GM18520 (cell line): Measurements from ENCODE around the gene KRTAP2-2.
"Not testable (repeated sequence)": the region's sequence is repeated elsewhere in the genome, so short reads cannot be mapped to it uniquely, and the experiment has no call there.

Experiments used
- ATAC-seq: cut with Tn5 transposase; IDR thresholded peaks from one replicate; pipeline ENCODE4 v1.9.1; 2021; ENCODE audit not compliant: unreplicated experiment

The KRTAP2-2 gene, protein sequence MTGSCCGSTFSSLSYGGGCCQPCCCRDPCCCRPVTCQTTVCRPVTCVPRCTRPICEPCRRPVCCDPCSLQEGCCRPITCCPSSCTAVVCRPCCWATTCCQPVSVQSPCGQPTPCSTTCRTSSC

DNA sequence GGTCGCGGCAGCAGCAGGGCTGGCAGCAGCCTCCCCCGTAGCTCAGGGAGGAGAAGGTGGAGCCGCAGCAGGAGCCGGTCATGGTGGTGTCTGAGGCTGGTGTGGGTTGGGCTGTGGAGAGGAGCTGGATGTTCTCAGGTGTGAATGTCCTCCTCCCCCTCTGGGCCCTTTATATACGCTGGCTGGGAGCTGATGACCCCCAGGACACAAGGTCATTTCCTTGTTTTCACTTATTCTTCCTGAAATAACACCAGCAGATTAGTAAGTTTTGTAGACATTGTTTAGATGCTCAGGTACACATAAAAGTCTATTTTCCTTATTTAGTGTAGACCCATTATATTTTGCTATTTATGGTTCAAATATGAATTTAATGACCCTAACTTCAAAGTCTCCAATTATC, at the start of gene KRTAP2-2:
Gene KRTAP2-2, minus strand, starts transcription at position 101 of the 400 bp plus-strand sequence. Its CDS starts 19 bp downstream, at position 82.
- ATAC-seq: not testable (repeated sequence)

DNA sequence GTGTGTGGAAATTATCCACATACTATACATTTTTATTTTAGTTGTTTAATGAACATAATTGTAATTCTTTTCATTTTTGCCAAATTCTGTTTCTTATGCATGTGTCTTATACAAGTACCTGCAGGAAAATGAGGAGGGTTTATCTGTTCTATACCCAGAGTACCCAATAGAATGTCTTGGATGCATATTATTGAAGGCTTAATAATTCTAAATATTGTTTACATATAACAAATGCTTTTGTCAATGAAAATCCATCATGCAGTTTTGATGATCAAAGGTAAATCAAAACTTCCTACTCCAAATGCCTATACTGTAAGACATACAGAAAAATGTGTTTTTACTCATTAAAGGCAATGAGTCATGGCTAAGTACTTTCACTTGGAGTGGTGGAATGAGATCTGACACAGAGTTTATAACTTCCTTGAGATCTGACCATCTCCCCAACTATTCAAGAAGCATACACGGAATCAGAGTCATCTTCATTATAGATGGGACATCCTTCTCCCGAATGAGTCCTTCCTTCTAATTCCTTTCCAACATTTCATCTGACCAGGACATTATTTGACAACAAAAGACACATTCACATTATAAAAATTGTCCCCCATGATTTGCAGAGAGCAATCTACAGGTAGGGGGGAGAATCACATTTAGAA, 49.5 kb upstream of the KRTAP2-2 start:
- ATAC-seq: not testable (repeated sequence)

DNA sequence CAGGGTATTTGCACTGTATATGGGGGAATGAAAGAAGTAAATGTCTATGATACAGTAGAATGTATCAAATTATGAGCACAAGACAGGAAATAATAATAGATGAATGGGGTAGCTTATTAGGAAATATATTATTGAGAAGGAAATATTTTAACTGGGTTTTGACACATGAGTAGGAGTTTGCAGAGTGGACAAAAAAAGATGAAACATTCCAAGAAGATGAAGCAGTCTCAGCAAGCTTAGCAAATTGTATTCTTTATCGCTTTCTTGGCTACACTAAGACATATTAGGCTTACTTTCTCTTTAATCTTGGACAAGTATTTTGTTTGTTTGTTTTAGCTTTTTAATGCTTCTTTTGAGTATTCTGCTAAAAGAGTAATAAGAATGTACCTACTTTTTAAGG, 48.9 kb upstream of the KRTAP2-2 start:
- ATAC-seq: no peak

DNA sequence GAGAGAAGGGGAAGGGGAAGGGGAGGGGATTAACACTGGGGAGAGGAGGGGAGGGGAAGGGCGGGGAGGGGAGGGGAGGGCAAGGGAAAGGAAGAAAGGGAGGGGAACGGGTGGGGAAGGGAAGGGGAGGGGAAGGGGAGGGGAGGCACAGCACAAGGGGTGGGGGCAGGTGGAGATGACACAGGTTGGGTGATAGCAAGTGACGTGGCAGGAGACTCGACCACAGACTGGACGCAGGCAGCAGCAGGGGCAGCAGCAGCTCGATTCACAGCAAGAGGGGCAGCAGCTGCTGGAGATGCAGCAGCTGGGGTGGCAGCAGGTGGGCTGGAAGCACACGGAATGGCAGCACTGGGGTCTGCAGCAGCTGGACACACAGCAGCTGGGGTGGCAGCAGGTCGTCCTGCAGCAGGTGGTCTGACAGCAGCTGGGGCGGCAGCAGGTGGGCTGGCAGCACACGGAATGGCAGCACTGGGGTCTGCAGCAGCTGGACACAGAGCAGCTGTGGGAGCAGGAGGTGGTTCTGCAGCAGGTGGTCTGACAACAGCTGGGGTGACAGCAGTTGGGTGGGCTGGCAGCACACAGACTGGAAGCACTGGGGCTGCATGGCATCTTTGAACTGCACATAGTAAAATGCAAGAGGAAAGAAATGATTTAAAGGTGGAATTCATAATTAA, 46.7 kb upstream of the KRTAP2-2 start, which contains the start of gene KRTAP4-16:
Gene KRTAP4-16, minus strand, starts transcription at position 624 of the 674 bp plus-strand sequence. Its CDS starts 0 bp downstream, at position 624.
- no peak for ATAC-seq

DNA sequence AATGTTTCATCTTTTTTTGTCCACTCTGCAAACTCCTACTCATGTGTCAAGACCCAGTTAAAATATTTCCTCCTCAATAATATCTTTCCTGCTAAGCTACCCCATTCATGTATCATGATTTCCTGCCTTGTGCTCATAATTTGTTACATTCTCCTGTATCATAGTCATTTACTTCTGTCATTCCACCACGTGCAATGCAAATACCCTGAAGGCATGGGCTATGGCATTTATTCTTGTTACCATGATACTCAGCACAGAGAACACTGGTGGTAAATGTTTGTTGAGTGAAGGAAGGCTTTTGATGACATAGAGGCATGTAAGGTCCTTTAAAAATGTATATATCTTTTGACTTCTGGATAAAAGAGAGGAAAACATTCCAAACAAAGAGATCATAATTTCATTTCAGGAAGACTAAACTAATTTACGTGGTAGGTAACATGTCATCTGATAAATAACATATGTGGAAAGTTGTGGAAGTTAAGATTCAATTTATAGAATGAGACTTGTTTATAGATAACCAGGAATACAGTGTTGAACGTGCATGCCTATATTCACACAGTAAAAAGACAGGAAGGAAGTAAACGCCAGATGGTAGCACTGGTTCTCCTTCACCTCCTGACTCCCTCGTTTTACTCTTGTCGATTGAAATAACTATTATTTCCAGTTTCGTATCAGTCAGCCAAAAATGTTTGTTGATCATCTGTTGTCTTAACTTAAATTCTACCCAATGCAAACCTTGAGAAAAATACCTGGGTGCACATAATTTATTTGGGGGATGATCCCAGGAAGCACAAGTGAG, 44.9 kb upstream of the KRTAP2-2 start:
- ATAC-seq: not testable (repeated sequence)

DNA sequence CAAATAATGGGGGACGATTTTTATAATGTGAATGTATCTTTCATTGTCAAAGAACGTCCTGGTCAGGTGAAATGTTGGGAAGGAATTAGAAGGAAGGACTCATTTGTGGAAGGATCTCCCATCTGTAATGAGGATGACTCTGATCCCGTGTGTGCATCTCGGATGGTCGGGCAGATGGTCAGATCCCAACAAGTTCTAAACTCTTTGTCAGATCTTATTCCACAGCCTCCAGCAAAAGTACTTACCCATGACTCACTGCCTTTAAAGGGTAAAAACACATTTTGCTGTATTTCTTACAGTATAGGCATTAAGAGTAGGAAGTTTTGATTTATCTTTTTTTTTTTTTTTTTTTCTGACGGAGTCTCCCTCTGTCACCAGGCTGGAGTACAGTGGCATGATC, 43.5 kb upstream of the KRTAP2-2 start:
- ATAC-seq: no peak

DNA sequence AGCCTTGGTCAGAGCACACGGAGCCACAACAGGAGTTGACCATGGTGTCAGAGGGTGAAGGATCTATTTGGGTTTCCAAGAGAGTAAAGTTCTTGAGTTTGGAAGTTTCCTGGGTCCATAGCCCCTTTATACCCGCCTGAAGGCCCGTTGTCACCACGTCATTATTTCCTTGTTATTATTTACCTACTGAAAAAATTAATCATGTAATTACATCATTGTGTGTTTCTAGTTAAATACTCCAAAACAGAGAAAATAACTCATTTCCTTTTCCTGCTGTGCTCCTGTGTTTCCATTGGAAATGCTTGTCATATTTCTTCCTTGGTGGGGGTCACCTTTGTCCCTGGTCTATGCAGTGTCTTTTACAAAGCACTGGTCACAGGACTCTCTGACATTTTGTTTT, 43.0 kb upstream of the KRTAP2-2 start, which contains the start of gene KRTAP4-8:
Gene KRTAP4-8, minus strand, starts transcription at position 101 of the 400 bp plus-strand sequence. Its CDS starts 58 bp downstream, at position 43.
- no peak for ATAC-seq

DNA sequence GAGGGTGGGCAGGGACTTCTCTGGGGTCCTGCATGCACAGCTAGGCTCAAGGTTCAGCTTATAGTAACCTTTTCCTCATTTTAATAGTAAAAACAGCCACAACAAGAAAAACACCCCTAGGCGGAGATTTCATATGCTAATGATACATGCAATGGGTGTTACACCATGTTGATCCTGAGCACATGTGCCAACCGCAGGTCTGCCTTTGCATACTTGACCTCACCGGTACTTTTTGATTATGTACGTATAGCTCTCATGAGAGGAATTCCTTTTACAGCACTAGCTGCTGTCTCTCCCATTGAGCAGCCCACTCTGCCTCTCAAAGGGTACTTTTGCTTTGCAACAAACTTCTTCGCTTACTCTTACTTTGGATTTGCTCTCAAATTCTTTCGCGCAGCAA, 41.0 kb upstream of the KRTAP2-2 start:
- ATAC-seq: no peak

DNA sequence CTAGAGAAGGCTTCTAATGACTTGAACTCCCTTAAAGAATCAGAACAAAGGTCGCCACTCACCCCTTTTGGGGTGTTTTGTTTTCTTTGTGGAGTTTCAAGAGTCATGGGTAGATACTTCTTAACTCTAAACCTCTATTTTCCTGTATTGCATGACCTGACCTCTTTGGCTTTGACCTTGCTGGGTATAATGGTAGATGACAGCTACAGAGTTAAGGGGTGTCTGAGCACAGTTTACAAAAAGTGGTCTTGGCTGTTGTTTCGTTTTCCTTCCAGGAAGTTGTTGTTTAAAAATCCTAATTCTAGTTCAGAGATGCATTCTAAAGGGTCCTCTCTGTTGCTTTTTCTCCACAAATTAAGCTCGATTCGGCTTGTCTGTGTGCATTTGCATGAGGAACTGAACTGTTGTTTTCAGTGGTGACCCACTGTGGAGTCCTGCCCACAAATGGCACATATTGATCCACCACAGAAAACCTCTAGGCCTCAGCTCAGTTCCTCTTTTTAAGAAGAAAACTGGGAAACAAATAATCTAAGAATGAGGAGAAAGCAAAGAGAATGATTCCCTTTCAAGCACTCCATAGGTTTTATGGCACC, 33.8 kb upstream of the KRTAP2-2 start:
- not testable (repeated sequence) for ATAC-seq

DNA sequence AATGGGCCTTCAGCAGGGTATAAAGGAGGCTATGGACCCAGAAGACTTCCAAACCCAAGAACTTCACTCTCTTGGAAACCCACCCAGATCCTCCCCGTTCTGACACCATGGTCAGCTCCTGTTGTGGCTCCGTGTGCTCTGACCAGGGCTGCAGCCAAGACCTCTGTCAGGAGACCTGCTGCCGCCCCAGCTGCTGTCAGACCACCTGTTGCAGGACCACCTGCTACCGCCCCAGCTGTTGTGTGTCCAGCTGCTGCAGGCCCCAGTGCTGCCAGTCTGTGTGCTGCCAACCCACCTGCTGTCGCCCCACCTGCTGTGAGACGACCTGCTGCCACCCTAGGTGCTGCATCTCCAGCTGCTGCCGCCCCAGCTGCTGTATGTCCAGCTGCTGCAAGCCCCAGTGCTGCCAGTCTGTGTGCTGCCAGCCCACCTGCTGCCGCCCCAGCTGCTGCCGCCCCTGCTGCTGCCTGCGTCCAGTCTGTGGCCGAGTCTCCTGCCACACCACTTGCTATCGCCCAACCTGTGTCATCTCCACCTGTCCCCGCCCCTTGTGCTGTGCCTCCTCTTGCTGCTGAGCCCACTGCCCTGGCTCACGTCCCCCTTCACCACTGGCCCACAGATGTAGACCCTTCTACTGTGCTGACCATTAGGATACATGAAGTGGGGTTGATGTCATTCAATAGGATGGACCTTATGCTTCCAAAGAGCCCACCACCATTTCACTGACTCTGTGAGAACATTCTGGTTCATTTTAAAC, 29.2 kb upstream of the KRTAP2-2 start, which contains the start of gene KRTAP4-7:
Gene KRTAP4-7, plus strand, starts transcription at position 51 of the 757 bp plus-strand sequence. Its CDS starts 57 bp downstream, at position 108.
- ATAC-seq: not testable (repeated sequence)

DNA sequence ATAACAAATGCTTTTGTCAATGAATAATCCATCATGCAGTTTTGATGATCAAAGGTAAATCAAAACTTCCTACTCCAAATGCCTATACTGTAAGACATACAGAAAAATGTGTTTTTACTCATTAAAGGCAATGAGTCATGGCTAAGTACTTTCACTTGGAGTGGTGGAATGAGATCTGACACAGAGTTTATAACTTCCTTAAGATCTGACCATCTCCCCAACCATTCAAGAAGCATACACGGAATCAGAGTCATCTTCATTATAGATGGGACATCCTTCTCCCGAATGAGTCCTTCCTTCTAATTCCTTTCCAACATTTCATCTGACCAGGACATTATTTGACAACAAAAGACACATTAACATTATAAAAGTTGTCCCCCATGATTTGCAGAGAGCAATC, 28.4 kb upstream of the KRTAP2-2 start:
- ATAC-seq: not testable (repeated sequence)

DNA sequence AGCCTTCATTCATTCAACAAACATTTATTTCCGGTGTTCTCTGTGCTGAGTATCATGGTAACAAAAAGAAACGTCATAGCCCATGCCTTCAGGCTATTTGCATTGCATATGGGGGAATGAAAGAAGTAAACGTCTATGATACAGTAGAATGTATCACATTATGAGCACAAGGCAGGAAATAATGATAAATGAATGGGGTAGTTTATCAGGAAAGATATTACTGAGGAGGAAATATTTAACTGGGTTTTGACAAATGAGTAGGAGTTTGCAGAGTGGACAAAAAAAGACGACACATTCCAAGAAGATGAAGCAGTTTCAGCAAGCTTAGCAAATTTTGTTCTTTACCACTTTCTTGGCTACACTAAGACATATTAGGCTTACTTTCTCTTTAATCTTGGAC, 27.6 kb upstream of the KRTAP2-2 start:
- ATAC-seq: no peak

DNA sequence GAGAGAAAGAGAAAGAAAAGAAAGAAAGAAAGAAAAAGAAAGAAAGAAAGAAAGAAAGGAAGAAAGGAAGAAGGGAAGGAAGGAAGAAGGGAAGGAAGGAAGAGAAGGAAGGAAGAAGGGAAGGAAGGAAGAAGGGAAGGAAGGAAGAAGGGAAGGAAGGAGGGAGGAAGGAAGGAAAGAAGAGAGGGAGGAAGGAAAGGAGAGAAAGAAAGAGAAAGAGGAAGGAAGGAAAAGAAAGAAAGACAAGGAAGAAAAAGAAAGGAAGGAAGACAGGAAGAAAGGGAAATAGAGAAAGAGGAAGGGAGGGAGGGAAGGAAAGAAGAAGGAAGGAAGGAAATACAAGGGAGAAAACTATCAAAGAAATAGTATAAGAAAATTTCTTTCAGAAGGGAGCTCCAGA, 21.8 kb upstream of the KRTAP2-2 start:
- no peak for ATAC-seq

DNA sequence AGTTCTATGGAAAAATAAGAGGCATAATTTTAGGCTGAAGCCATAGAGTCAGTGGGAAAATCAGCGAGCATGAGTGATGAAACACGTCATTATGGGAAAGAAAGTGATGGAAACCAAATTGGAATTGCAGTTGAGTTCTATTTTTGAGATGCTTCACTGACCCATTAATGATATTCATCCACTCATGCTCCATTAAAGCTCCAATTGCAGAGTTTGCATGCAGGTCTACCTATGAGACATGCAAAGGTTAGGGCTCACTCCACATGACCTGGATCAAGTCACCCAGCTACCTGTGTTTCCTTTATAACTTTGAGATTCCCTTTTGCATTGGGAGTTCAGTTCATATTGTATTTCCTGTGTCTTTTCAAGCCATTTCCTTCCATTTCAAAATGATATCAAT, 18.6 kb upstream of the KRTAP2-2 start:
- no peak for ATAC-seq

DNA sequence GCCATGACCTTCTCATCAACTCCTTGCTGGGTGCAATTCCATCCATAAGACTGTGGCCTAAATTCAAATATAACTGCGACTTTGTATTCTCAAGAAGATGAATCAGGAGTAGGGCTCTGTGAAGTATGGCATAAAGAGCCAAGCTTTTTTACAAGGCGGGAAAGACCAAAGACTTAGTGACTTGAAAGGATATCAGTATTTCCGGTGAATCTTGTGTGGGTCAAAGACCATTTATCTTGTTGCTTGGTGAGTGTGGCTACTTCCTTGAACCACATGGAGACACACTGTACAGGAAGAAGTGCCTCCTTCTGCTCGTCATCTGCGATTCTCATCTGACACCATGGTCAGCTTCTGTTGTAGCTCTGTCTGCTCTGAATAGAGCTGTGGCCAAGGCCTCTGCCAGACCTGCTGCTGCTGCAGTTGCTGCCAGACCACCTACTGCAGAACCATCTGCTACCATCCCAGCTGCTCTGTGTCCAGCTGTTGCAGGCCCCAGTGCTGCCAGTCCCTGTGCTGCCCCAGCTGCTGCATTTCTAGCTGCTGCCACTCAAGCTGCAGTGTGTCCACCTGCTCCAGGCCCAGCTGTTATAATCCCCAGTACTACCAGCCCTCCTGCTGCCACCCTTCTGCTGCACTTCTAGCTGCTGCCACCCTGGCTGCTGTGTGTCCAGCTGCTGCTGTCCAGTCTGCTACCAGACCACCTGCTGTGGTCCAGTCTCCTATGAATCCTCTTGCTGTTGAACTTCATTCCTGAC, 16.8 kb upstream of the KRTAP2-2 start:
- no peak for ATAC-seq

DNA sequence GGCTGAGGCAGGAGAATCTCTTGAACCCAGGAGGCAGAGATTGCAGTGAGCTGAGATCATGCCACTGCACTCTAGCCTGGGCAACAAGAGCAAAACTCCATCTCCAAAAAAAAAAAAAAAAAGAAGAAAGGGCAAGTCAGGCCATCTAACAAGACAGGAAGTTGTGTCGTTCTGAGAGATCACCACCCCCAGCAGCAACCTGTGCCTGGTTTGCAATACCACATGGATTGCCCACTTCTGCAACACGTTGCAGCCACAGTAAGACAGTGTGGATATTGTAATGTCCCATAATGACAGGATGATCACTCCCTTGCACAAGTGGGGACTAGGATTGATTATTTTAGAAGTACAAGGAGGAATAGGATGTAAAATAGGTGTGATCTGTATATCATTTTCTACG, 14.0 kb upstream of the KRTAP2-2 start:
- ATAC-seq: no peak

DNA sequence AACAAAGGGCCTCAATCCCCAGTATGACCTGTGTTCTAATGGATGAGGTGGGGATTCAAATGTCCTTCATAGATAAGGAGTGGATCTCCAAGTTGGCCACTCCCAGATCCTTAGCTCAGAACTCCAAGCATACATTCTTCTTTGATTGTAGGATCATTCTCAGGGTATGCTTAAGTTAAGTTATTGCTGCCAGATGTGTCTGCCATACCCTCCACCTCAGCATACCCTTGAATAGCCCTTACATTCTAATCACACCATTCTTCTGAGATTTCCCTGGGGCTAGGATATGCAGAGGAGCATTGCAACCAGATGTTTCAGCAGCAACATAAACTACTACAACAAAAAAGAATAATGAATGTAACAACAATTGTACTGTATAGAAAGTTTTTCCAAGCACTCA, 12.3 kb upstream of the KRTAP2-2 start:
- ATAC-seq: no peak

DNA sequence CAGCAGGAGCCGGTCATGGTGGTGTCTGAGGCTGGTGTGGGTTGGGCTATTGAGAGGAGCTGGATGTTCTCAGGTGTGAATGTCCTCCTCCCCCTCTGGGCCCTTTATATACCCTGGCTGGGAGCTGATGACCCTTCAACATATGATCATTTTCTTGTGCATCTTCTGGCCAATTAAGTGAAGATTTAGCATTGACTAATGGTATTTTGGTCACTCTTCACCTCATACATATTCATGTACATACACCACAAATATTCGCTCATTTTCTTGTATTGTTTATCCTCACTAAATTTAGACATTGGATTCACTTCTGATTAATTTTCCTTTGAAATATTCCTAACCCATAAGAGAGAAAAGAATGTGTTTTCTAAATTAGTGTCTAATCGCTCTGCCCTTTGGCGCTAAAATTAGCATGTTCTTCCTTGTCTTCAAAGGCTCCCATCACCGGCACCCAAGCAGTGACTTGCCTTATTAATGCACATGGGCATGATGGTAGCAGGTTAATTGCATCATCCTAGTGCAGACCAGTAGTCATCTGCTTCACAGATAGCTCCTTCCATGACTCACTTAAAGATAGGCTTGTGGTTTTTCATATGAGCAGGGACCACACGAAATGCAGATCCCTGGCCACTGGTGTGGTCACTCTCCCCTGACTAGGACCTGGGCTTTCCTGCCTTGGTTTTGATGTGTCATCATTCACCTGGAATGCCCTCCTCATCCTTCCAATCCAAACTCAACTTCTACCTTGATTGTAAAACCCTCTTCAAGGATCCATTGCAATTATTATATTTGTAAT, 11.0 kb upstream of the KRTAP2-2 start, which contains the start of gene KRTAP2-4:
Gene KRTAP2-4, minus strand, starts transcription at position 51 of the 796 bp plus-strand sequence. Its CDS starts 34 bp downstream, at position 17.
- ATAC-seq: no peak
